Measurements from ENCODE around the gene HRC. TPM values are rescaled to one million over a fixed set of nuclear protein-coding genes. Genes with fewer than 3 reads are reported as not detected.
A peak's percentile ranks its signal among the peaks of the same experiment; 100 is the strongest.

HRC gene
- polyA plus RNA-seq, 12 donors = 66.9 to 170 (median 128) TPM; not detected in 1

GRCh38 chr19:49118565-49119410, 36.4 kb downstream of the HRC start, which contains the start of gene C19orf73:
TSS of gene C19orf73 (minus strand) at chr19:49119143. CDS start at chr19:49119022, 121 bp downstream.
- DNase-seq = peak; percentile 94

DNA sequence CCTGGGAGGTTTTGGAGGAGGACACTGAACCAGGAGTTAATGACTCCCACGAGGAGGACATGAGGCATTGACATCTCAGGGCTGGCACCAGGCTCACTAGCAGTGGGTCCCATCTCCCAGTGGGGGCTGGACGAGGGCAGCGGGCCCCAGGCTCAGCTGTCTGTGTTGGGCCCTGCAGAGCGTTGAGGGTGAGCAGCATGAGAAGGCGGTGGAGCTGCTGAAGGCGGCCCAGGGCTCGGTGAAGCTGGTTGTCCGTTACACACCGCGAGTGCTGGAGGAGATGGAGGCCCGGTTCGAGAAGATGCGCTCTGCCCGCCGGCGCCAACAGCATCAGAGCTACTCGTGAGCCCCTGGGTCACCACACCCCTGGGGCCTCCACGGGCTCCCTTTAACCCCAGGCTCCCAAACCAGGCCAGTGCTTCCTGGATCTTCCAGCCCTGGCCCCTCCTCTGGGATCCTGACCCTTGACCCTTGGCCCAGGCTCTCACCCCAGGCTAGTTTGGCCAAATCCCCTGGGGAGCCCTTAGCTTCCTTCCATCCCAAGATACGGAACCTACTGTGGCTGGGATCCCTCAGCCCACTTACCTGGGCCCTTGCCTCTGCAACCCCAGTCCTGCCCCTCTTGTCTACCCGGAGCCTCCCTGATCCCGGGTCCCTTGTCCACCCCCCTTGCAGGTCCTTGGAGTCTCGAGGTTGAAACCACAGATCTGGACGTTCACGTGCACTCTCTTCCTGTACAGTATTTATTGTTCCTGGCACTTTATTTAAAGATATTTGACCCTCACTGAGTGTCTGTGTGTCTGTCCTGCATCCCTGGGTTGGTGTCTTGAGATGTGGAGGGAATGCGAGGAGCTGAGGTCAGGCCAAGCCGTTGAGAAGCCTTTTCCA, 37.3 kb downstream of the HRC start:
- DNase-seq = no peak

- no peak for DNase-seq
Measured at GRCh38 chr19:49116544-49116943, 38.7 kb downstream of the HRC start.

DNA sequence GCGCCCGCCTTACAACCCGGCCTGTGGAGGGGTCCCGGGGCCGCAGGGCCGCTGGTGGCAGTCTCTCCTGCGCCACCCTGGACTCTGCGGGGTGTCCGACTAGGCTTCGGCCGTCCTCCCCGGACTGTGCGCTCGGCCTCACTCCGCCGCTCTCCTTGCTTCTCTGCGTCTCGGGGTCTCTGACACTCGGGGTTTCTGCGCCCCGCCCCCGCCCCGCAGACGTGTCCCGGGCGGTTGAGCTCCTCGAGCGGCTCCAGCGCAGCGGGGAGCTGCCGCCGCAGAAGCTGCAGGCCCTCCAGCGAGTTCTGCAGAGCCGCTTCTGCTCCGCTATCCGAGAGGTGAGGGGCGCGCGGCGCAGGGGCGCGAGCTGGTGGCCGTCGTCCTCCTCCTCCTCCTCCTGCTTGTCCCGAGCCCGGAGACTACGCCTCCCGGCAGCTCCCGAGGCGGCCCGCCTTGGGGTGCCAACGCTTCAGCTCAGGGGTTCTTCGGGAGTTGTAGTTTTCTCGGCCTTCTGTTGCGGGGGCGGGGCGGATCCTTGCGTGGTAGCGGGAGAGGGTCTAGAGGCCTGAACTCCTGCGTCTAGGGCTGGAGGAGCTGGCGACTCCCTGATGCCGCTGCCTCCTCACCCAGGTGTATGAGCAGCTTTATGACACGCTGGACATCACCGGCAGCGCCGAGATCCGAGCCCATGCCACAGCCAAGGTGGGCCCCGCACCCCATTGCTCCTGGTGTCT, 40.4 kb downstream of the HRC start:
- peak; percentile 59 for DNase-seq

DNA sequence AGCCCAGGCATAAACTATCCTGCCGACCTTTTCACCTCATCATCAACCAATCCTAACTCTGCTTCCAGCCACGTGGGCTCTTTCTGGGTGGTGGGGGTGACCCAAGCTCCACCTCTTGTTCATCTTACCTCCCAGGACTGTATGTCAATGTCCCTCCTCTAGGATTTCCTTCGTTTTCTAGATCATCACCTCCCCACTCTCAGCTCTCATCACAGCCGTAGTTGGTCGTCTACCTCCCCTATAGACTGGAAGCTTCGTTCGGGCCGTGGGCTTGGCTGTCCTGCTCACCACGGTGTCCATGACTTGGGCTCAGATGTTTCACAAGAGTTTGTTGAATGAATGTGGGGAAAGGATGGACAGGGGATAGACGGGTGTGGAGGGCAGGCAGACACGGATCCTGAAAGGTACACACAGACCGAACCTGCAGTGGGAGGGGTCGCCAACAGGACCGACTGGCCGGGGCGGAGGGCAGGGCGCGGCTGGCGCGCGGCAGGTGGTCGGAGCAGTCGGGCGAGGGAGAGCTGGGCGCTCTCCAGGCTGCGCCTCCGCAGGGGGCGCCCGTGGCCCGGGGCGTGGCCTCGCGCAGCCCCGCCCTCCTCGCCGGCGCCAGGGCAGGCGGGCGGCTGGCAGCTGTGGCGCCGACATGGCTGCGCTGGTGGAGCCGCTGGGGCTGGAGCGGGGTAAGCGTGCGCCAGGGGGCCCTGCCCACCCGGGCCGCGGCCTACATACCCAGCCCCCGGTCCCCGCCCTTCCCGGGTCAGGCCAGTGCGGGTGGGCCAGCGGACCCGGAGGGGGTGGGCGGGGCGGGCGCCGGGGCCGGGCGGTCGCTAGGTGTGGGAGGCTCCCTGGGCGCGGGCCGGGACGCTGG, 41.2 kb downstream of the HRC start, which contains the start of gene LIN7B:
Gene LIN7B, plus strand, starts transcription at position 609 of the 868 bp plus-strand sequence. Its CDS starts 35 bp downstream, at position 644.
- DNase-seq = peak; percentile 39

GRCh38 chr19:49111218-49111998, 43.8 kb downstream of the HRC start:
- no peak for DNase-seq

DNA sequence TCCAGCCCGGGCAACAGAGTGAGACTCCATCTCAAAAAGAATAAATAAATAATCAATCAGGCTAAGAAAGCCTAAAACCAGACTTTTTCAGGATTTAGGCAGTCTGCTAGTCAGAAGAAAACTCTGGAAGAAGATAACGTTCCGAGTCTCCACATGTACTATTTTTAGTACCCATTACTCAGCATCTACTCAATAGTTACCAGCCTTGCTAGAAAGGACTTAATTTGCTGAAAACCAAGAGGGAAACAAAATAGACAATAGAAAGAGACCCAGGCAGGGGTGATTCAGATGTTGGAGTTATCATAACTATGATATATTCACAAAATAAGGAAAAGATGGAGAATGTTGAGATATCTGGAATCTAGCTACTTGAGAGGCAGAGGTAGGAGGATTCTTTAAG, 44.6 kb downstream of the HRC start:
- no peak for DNase-seq

- DNase-seq = no peak
Measured at GRCh38 chr19:49109569-49110233, 45.5 kb downstream of the HRC start.

DNA sequence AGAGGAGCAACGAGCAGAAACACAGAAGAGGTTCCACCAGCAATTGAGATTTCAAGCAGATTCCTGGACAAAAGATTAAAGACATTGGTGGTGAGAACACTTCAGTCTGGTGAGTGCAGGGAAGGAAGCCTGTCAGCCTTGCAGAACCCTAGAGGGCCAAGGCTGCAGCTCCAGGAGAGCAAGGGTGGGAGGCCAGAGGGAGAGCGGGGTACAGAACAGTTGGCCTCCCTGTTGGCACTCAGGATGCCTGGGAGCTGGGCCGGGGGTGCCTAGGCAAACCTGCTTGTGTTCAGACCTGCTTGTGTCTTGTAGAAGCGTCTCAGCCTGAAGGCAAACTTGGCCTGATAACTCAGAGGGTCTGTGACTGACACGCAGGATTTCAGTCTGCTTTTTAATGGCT, 46.1 kb downstream of the HRC start:
- DNase-seq = no peak

- no peak for DNase-seq
Measured at GRCh38 chr19:49107625-49108459, 47.4 kb downstream of the HRC start.

DNA sequence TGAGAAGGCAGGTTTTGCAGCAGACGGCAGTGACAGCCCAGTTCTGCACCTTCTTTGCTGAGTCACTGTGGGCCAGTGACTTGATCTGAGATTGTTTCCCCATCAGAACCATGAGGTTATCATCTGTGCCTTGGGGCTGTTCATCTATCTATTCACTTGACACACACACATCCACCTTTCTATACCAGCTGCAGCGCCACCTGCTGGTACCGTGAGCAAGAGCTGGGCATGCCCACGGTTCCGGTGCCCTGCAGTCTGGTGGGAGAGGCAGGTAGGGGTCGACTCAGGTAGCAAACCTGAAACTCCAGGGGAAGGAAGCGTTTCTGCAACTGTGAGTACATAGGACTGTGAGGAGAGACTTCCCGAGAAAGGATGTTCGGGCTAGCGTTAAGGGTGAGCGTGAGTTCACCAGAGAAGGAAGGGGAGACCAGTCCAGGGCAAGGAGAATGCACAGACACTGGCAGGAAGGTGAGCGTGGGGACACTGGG, 48.5 kb downstream of the HRC start:
- DNase-seq = no peak

GRCh38 chr19:49104229-49104864, 50.8 kb downstream of the HRC start:
- peak; percentile 38 for DNase-seq

GRCh38 chr19:49103331-49104085, 51.7 kb downstream of the HRC start:
- DNase-seq = no peak

DNA sequence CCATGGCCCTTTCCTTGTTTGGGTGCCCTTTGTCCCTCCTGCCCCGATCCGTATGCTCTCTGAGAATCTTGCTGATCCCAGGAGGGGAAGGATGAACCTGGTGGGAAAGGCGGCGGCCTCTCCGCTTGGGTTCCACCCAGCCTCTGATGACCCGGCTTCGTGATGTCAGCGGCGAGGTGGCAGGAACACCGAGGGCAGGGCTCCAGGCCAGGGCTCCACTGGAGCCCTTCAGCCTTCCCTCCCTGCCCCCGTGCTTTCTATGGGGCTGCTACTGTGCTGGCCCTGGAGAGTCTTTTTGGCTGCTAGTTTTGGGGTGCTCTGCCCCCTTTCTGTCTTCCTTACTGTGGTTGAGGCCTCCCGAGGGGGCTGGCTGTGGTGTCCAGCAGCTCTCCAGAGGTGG, 52.9 kb downstream of the HRC start:
- no peak for DNase-seq

Measured in muscle of arm (tissue), 12 donors.